GM18498 (cell line): Measurements from ENCODE around the gene MT3.
"Not testable (repeated sequence)": the region's sequence is repeated elsewhere in the genome, so short reads cannot be mapped to it uniquely, and the experiment has no call there.

Experiments used
- ATAC-seq: cut with Tn5 transposase; IDR thresholded peaks from one replicate; pipeline ENCODE4 v1.9.1; 2021; ENCODE audit warnings: mild to moderate bottlenecking, moderate library complexity; ENCODE audit not compliant: unreplicated experiment

Gene MT3

DNA sequence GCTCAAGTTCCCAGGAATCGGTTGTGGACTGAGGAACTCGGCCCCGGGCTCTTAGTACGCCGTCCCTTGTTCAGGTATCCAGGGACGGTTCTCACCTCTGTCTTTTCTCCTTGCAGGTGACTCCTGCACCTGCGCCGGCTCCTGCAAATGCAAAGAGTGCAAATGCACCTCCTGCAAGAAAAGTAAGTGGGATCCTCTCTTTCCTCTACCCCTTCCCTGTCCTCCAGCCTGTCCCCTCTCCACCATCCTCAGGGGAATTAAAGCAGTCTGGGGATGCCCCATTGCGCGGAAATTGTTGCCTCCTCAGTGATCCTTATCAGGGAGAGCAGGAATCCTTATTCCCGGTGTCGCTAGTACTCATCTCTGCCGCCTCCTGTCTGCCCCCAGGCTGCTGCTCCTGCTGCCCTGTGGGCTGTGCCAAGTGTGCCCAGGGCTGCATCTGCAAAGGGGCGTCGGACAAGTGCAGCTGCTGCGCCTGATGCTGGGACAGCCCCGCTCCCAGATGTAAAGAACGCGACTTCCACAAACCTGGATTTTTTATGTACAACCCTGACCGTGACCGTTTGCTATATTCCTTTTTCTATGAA is 19.6 kb downstream of the MT3 start:
- no peak for ATAC-seq

DNA sequence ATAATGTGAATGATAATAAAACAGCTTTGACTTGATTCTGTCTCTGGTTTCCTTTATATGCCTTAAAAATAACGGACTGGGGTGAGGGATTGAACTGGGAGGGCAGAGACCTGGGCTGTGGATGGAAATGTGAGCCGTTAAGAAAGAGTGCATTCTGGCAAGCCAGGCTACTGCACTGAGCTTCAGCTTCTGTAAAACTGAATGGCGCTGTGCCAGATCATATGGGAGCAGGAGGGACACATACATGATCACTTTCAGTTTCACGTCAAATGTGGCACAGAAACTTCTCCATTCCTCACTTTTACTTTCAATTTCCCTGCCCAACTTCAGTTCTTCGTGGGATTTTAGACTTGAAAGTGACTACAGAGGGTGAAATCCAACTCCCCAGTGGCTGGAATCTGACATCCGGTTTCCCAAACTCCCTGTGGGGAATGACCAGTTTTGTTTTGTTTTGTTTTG is 20.2 kb downstream of the MT3 start:
- peak; percentile 45 for ATAC-seq

DNA sequence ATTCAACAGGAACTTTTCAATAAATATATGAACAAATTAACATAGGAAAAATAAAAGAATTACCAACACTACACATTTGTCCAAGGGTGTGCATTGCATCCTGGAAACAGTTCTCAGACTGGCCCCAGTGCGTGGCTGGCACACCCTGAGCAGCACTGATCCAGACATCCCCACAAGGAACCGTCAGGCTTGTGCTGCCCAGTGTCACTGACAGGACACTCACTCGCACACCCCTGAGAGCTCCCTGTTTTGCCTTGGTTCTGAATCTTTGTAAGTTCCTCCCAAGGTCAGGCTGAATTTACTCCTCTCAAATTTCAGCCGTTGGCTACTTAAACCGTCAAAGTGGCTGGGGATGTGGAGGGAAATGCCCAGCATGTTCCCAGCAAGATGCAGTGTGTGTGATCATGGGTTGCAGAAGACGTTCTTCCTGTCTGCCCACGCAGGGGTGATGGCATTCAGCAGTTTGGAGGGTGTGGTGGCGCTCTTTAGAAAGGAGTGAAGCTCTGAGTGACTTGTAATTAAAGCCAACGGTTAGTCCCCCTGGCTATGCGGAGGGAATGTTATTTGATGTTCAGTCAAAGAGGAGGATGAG is 20.8 kb downstream of the MT3 start:
- ATAC-seq = no peak

DNA sequence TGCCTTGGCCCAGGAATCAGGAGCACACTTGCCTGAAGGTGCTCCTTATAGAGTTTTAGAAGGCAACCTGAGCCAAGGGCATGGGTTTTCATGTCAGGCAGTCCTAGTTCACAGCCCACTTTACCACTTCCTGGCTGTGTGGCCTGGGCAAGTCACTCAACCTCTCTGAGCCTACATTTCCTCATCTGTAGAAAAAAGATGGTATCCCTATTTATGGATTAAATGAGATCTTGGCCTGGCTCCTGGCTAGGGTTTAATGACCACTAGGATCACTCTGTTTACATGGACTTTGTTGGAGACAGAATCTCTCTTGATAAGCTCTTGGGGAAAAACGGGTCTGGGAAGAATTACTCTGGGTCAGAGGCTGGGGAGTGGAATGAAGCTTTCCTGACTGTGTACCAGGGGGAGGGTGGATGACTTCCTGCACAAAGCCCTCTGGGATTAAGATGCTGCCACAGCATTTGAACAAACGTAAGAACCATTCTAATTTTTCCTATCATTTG is 21.3 kb downstream of the MT3 start:
- ATAC-seq = no peak

DNA sequence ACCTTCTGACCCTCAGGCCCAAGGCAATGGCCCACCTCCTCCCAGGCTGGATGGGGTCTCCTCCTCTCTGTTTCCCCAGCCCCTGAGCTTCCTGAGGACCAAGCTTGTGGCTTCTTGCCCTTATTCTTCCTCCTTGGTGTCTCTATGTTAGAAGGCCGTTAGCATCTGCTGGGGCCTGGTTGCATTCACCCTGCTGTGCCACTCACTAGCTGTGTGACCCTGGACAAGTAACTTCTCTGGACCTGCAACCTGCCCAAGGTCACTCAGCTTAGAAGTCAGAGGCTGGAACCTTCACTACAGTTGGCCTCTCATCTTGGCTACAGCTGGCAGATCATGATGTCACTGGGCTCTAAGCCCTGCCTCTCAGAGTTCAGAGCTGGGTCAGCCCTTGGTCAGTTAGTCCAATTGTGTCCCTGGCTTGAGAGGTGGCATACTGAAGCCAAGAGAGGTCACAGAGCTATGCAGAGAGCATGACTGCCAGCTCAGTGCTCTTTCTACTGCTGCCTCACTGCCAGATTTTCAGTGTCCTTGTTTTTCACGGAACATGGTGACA is 22.0 kb downstream of the MT3 start:
- ATAC-seq = no peak

DNA sequence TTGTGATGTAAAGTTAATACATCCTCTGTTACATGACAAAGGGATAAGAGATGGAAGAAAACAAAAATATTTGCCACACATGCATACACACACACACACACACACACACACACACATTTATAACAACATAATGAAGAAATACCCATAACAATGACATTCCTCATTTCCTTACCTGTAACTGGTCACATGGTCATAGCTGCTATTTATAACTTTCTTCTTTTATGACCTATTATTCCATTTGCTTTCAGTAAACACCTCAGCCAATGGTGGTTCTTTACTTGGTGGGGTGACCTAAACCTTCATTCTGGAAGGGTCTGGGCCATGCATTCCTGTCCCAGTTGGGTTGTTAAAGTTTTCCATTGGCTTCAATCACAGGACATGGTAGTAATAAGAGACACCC is 24.4 kb downstream of the MT3 start:
- ATAC-seq = no peak

DNA sequence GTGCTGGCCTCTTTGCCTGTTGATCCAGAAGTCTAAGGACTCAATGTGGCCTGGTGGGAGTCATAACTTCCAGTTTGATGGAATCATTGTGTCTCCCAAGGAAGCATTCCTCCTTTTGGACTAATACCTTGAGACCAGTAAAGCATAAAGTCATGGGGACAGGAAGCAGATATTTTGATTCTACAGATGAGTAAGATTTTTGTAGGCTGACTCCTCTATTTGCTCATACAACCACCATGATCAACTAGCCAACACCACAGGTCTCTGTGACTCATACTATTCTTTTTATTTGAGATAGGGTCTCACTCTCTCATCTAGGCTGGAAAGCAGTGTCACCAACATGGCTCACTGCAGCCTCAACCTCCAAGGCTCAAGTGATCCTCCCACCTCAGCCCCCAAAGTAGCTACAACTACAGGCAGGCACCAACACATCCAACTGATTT is 25.2 kb downstream of the MT3 start:
- ATAC-seq = no peak

DNA sequence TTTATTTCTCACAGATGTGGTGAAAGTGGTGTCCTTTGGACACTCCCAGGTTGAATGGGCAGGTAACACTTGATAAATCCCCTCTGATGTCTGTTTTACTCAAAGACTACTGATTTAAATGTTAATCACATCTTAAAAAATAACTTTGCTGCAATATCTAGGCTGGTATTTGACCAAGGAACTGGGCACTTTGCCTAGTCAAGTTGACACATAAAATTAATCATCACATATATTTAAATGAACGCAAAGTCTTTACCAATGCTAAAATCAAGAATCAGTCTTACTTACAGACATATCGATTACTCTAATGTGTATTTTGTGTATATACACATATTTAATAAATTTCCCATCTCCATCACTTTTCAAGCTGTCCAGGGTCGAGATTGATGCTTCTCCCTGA is 26.0 kb downstream of the MT3 start:
- ATAC-seq = no peak

DNA sequence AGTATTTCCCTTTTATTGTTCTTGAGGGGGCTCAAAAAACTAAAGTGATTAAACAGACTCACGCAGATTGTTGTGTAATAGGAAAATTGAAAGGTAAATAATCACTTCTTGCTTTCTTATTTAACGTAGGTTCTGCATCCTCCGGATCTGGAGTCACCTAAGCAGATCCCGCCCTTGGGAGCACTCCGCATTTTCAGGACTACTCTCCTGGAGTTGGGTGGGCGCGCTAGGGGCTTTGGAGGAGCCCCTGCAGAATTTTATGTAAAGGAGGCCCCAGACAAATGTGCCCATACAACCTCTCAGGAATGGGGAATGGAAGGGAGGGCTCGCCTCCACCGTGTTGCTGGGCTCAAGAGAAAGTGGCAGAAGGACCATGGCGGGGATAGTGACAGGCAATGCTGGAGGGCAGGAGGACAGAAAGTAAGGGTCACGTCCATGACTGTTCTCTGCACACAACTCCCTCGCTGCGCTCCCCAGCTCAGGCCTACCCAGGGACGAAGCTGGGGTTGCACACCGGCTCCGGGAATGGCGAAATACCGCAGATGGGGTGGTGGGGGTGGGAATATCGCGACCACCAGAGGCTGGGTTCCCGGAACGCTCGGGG is 27.4 kb downstream of the MT3 start:
- no peak for ATAC-seq

DNA sequence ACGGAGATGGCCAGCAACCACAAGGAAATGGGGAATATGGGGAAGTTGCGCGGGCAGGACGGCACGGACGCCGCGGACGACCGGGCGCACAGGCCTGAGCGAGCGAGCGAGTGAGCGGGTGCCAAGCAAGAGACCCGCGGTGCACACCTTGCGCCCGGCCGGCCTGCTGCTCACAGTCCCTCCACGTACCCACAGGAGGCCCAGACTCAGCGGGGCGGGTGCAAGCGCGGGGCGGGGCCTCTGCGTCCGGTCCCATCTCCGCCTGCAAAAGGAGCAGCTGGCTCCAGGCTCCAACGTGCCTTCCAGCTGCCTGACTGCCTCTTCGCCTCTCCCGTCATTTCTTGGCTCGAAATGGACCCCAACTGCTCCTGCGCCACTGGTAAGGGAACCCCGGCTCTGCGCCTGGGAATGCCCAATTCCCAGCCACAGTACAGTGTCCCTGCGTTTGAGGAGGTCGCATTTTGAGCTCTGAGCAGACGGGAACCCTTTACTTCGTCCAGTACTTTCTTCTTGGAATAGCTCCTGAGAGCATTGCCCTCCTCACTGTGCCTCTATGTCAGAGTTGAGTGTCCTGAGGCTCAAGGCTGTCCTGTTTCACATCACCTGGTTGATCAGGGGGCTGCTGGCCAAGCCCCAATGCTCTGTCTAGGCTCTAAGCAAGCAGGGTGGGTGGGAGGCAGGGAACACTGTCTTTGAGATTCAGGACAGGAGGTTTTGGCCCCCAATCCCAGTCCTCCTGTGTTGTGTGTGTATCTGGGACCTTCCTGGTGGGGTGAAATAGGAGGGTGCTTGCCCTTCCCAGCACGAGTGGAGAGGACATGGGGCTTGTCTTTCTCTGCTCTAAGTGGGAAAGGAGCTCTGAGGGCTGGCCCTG is 28.1 kb downstream of the MT3 start:
- ATAC-seq = no peak

DNA sequence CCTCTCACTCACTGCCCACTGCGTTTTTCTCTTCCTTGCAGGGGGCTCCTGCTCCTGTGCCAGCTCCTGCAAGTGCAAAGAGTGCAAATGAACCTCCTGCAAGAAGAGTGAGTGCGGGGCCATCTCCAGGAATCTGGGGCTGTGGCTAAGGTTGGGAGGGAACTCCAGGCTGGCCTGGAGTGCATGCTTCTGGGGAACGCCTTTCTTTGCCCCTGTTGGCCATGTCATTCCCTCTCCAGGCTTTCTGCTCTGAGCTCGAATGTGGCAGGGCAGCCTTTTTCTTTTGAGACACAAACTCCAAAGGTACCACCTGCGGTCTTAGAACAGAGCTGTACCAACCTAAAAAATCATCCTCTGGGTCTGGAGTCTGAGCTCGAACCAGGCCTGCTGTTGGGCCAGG is 28.8 kb downstream of the MT3 start:
- no peak for ATAC-seq

DNA sequence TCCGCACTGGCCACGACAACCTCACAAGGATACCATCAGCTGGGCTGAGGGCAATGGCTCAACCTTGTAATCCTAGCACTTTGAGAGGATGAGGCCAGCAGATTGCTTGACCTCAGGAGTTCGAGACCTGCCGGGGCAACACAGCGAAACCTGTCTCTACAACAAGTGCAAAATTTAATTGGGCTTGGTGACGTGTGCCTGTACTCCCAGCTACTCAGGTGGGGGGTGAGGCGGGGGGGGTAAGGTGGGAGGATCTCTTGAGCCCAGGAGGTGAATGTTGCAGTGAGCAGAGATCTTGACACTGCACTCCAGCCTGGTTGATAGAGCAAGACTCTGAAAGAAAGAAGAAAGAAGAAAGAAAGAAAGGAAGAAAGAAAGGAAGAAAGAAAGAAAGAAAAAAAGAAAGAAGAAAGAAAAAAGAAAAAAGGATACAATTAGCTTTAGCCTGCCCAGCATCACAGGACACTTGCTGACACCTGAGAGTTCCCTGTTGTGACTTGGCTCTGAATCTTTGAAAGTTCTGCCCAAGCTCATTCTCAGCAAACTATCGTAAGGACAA is 31.1 kb downstream of the MT3 start:
- no peak for ATAC-seq

DNA sequence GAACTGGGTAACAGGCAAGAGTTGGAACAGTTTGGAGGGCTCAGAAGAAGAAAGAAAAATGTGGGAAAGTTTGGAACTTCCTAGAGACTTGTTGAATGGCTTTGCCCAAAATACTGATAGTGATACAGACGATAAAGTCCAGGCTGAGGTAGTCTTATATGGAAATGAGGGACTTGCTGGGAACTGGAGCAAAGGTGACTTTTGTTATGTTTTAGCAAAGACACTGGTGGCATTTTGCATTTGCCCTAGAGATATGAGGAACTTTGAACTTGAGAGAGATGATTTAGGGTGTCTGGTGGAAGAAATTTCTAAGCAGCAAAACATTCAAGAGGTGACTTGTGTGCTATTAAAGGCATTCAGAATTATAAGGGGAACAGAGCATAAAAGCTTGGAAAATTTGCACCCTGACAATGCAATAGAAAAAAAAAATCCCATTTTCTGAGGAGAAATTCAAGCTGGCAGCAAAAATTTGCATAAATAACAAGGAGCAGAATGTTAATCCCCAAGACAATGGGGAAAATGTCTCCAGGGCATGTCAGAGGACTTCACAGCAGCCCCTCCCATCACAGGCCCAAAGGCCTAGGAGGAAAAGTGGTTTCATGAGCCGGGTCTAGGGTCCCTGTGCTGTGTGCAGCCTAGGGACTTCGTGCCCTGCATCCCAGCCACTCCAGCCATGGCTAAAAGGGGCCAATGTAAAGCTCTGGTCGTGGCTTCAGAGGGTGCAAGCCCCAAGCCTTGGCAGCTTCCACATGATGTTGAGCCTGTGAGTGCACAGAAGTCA is 32.5 kb downstream of the MT3 start:
- ATAC-seq = not testable (repeated sequence)

DNA sequence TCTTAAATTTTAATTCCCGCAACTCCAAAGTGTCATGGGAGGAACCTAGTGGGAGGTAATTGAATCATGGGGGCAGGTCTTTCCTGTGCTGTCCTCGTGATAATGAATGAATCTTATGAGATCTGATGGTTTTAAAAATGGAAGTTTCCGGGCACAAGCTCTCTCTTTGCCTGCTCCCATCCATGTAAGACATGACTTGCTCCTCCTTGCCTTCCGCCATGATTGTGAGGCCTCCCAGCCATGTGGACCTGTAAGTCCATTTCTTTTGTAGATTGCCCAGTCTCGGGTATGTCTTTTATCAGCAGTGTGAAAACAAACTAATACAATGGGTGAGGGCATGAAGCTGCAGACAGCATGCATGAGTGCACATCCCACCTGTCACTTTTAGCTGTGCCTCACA is 33.9 kb downstream of the MT3 start:
- ATAC-seq = not testable (repeated sequence)

DNA sequence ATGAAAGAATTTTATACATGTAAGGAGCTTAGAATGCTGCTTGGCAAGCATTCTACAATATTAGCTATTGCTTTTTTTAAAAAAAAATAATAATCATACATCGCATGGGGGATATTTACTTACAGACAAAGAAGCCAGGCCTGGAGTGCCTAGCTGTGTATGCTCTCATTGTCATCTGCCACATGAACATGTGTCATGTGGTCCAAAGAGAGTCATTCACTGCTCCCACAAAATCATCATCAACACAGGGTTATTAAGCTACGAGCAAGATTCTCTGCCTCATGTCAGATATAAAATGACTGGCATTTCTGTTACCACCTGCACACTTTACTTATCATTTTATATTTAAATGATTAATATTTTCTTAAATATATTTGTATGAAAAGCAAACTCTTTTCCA is 34.3 kb downstream of the MT3 start:
- no peak for ATAC-seq

DNA sequence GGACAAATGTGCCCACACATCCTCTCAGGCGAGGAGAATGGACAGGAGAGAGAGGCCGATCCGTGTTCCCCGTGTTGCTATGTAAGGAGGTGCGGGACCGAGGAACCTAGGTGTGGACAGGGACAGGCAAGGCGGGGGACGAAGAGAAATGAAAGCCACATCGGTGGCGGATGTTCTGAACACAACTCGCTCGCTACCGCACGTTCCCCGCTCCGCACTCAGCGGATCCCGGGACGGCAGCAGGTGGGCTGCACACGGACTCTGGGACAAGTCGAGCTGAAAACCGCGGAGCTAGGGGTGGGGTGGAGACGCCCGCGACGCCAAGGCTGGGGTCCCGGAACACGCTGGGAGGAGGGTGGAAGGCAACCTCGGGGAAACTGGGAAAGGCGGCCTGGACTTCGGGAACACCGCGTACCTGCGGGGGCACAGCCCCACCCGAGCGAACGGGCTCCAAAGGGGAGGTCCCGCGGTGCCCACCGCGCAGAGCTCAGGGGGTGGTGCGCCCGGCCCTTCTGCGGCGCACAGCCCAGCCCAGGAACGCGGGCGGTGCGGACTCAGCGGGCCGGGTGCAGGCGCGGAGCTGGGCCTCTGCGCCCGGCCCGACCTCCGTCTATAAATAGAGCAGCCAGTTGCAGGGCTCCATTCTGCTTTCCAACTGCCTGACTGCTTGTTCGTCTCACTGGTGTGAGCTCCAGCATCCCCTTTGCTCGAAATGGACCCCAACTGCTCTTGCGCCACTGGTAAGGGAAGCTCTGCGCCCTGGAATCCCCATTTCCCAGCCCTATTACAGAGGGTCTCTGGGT is 36.0 kb downstream of the MT3 start, which contains the start of gene MT1E:
TSS of gene MT1E (plus strand) at position 642 of the 803 bp plus-strand sequence. CDS start at position 713, 71 bp downstream.
- ATAC-seq = peak; percentile 65

DNA sequence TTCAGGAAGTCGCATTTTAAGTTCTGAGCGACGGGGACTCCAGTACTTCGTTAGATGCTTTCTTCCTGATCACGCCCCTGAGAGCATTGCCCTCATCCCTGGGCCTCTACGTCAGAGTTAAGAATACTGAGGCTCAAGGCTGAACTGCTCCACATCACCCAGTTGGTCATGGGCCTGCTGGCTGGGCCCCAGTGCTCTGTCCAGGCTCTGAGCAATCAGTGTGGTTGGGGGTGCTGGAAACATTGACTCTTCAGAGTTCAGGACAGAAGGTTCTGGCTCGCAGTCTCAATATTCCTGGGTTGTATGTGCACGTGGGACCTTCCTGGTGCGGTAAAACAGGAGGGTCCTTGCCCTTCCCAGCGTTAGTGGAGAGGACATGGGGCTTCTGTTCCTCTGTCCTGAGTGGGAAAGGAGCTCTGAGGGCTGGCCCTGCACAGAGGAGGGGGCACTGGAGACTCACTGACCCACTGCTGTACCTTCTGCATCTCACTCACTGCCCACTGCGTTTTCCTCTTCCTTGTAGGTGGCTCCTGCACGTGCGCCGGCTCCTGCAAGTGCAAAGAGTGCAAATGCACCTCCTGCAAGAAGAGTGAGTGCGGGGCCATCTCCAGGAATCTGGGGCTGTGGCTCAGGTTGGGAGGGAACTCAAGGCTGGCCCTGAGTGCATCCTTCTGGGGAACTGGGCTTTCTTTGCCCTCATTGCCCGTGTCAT is 36.8 kb downstream of the MT3 start:
- no peak for ATAC-seq

DNA sequence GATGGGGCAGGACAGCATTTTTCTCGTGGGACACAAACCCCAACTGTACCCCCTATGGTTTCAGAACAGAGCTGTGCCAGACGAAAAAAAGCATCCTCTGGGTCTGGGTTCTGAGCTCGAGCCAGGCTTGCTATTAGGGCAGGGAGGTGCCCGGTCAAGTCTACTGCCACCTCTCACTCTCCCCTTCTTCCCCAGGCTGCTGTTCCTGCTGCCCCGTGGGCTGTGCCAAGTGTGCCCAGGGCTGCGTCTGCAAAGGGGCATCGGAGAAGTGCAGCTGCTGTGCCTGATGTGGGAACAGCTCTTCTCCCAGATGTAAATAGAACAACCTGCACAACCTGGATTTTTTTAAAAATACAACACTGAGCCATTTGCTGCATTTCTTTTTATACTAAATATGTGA is 37.4 kb downstream of the MT3 start:
- no peak for ATAC-seq
